ENCODE measurements around the gene MAB21L4. TPM values are rescaled to one million over a fixed set of nuclear protein-coding genes. Genes with fewer than 3 reads are reported as not detected.

The MAB21L4 gene
- total RNA-seq, 1 experiment from 2014 or later: 0.15 TPM

DNA sequence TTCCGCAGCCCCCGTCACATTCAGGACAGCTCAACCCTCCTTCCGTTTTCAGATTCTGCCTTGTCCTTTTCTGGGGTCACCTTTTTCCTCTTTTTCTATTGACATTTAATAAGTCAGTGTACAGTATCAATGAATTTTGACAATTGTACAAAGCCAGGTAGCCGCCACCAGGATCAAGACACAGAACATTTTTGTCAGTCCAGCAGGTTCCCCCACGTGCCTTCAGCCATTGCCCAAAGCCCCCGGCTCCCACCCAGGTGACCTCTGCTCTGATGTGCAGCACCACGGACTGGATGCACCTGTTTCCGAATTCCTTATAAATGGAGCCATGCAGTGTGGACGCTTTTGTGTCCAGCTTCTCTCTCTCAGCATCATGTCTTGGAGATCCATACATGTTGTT, 40.1 kb upstream of the MAB21L4 start:
- Histone ChIP-seq H3K27me3 (ENCODE audit: insufficient read depth, low read length) (no peaks in the 10 kb centered on the region), H3K79me2 (ENCODE audit: insufficient read depth, low read length) (no peaks in the 10 kb centered on the region), H3K23me2 (ENCODE audit: insufficient read length, low read depth, low read length, poor library complexity, severe bottlenecking) (no peaks in the 10 kb centered on the region), H3K9ac (ENCODE audit: extremely low read depth, insufficient read length, low read length) (no peak overlapping the region), H3K4me1 (ENCODE audit: insufficient read depth, low read length) (no peaks in the 10 kb centered on the region), H4K5ac (ENCODE audit: insufficient read length, low read depth, low read length) (no peak overlapping the region), H3K9me3 (ENCODE audit: control insufficient read depth, low read depth, low read length) (no peaks in the 10 kb centered on the region), H4K91ac (ENCODE audit: insufficient read length, low read depth, low read length) (no peak overlapping the region), H2BK15ac (ENCODE audit: low read depth, low read length) (no peak overlapping the region), H2BK20ac (ENCODE audit: low read depth, low read length, poor library complexity, severe bottlenecking) (no peak overlapping the region), H3K18ac (ENCODE audit: insufficient read length, low read depth, low read length) (no peak overlapping the region), H3K27ac (ENCODE audit: insufficient read length, low read depth, low read length) (no peak overlapping the region), H3K4ac (ENCODE audit: low read depth, low read length) (no peak overlapping the region), H3K4me2 (ENCODE audit: insufficient read depth, insufficient read length, low read length) (no peak overlapping the region), H4K20me1 (ENCODE audit: control insufficient read depth, insufficient read depth, insufficient read length) (no peaks in the 10 kb centered on the region), H3T11ph (ENCODE audit: low read length) (no peak overlapping the region), H4K8ac (replicated peaks; ENCODE audit: insufficient read length, low read depth, low read length) (no peak overlapping the region), H2BK5ac (ENCODE audit: insufficient read length, low read length) (no peak overlapping the region), H2AFZ (ENCODE audit: low read length) (no peak overlapping the region), H3K14ac (ENCODE audit: insufficient read depth, low read length) (no peak overlapping the region), H2BK12ac (ENCODE audit: insufficient read length, low read depth, low read length) (no peak overlapping the region), H3K56ac (ENCODE audit: insufficient read length, low read depth, low read length) (no peak overlapping the region), H3K23ac (ENCODE audit: insufficient read length, low read depth, low read length) (no peak overlapping the region), H3K79me1 (ENCODE audit: insufficient read depth, low read depth, low read length, poor library complexity, severe bottlenecking) (no peaks in the 10 kb centered on the region), H2AK5ac (ENCODE audit: insufficient read length, low read length) (no peak overlapping the region), H2BK120ac (ENCODE audit: low read depth, low read length, poor library complexity, severe bottlenecking) (no peak overlapping the region)
- H3K4me3 Mint-ChIP-seq: no peak overlapping the region
- WGBS (ENCODE audit: extremely low coverage, insufficient read length, low lambda C conversion rate): no CpG with 5 or more reads among the region's 9 CpGs
- peaks cover 12 to 14% of the 10 kb centered on the region in 2 experiments for H3K9me3 Mint-ChIP-seq
- H3K27me3 Mint-ChIP-seq (ENCODE audit: low read depth): peaks cover 23% of the 10 kb centered on the region
- no peak for DNase-seq
- peaks cover 0 to 4% (median 0%) of the 10 kb centered on the region in 3 experiments; a peak in 3 of 7 replicates for H3K36me3 Mint-ChIP-seq (ENCODE audit: insufficient read depth in 1 of 3, low read depth in 3 of 3)
- TF ChIP-seq, protein P1, sequence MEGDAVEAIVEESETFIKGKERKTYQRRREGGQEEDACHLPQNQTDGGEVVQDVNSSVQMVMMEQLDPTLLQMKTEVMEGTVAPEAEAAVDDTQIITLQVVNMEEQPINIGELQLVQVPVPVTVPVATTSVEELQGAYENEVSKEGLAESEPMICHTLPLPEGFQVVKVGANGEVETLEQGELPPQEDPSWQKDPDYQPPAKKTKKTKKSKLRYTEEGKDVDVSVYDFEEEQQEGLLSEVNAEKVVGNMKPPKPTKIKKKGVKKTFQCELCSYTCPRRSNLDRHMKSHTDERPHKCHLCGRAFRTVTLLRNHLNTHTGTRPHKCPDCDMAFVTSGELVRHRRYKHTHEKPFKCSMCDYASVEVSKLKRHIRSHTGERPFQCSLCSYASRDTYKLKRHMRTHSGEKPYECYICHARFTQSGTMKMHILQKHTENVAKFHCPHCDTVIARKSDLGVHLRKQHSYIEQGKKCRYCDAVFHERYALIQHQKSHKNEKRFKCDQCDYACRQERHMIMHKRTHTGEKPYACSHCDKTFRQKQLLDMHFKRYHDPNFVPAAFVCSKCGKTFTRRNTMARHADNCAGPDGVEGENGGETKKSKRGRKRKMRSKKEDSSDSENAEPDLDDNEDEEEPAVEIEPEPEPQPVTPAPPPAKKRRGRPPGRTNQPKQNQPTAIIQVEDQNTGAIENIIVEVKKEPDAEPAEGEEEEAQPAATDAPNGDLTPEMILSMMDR (conservative IDR thresholded peaks at IDR 0.05): no peak
- H3K27ac Mint-ChIP-seq: no peak overlapping the region
- no peaks in the 10 kb centered on the region for H3K4me1 Mint-ChIP-seq

Data from H9 (cell line).